ENCODE results near the gene SUSD1. TPM values are rescaled to one million over a fixed set of nuclear protein-coding genes. Genes with fewer than 3 reads are reported as not detected.

SUSD1 gene
- total RNA-seq, 1 donor from 2014 or later, result 41.1 TPM

DNA sequence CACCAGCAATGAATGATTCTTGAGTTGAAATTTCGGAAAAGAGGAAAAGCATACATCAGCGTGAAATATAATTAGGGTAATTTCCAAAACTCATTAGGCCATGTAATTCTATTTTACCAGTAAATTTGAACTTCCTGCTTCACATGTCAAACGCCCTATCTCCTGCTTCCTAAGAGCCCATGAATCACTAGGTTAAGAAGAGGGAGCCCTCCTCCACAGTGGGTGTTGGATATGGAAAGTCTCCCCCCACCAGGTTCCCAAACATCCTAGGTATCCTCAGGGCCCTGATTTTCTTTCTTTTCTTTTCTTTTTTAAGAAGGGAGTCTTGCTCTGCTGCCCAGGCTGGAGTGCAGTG, 115.2 kb downstream of the SUSD1 start:
- Mint-ChIP-seq H3K4me1 (ENCODE audit: low read depth) (no peaks in the 10 kb centered on the region), H3K27me3 (no peaks in the 10 kb centered on the region), H3K36me3 (ENCODE audit: insufficient read depth) (peaks cover 27% of the 10 kb centered on the region), H3K9me3 (ENCODE audit: low read depth) (no peaks in the 10 kb centered on the region), H3K4me3 (ENCODE audit: low read depth) (no peak overlapping the region), H3K27ac (no peak overlapping the region)
- DNase-seq (ENCODE audit: low spot score, unreplicated experiment), result no peak
- TF ChIP-seq, protein P1, sequence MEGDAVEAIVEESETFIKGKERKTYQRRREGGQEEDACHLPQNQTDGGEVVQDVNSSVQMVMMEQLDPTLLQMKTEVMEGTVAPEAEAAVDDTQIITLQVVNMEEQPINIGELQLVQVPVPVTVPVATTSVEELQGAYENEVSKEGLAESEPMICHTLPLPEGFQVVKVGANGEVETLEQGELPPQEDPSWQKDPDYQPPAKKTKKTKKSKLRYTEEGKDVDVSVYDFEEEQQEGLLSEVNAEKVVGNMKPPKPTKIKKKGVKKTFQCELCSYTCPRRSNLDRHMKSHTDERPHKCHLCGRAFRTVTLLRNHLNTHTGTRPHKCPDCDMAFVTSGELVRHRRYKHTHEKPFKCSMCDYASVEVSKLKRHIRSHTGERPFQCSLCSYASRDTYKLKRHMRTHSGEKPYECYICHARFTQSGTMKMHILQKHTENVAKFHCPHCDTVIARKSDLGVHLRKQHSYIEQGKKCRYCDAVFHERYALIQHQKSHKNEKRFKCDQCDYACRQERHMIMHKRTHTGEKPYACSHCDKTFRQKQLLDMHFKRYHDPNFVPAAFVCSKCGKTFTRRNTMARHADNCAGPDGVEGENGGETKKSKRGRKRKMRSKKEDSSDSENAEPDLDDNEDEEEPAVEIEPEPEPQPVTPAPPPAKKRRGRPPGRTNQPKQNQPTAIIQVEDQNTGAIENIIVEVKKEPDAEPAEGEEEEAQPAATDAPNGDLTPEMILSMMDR (IDR thresholded peaks at IDR 0.05; ENCODE audit: unreplicated experiment), result no peak

DNA sequence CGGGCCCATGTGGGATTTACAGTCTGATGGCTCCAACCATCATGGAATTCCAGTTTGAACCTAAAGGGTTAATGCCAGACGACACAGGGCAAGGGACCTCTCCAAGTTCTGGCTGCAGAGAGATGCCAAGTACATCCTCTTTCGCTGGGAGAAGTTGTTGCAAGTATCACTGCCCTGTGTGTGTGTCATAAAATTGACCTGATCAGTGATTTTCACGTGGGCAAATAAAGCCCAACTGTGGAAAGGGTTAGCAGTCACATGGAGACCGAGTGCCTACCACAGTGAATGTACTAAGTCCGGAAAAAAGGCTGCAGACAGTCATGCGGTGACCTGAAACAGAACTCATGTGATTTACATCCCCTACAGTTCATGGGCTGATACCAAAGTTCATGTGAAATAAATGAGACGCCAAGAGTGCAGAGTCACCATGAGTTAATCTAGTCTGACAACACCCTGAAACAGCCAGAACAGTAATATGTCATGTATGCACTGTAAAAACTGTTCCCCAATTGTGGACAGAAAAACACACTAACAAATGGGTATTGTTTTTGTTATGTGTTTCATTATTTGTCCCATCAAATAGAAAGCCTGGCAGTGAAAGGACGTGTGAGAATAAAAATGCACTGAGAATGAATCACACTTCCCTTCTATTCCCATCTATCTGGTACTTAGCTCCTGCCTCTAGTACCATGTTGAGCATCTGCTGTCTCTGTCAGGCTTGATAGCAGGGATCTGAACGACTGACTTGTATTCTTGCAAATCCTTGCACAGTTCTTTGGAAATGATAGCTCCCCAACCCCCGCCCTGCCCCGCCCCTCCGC, 115.7 kb downstream of the SUSD1 start:
- TF ChIP-seq, protein P1 (IDR thresholded peaks at IDR 0.05; ENCODE audit: unreplicated experiment), result no peak
- Mint-ChIP-seq H3K36me3 (ENCODE audit: insufficient read depth) (peaks cover 29% of the 10 kb centered on the region), H3K4me3 (ENCODE audit: low read depth) (no peak overlapping the region), H3K9me3 (ENCODE audit: low read depth) (no peaks in the 10 kb centered on the region), H3K27me3 (no peaks in the 10 kb centered on the region), H3K4me1 (ENCODE audit: low read depth) (no peaks in the 10 kb centered on the region), H3K27ac (no peak overlapping the region)
- no peak for DNase-seq (ENCODE audit: low spot score, unreplicated experiment)

DNA sequence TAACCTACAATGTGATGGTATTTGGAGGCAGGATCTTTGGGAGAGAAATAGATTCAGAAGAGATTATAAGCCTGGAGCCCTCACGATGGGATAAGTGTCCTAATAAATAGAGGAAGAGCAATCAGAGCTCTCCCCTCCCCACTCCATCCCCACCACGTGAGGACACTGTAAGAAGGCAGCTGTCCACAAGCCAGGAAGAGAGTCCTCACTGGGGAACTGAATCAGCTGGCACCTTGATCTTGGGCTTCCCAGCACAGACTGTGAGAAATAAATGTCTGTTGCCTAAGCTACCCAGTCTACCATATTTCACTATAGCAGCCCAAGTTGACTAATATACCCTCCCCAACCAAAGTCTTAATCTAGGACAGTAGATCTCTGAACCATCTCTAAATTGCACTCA, 118.1 kb downstream of the SUSD1 start:
- Mint-ChIP-seq H3K4me3 (ENCODE audit: low read depth) (no peak overlapping the region), H3K27me3 (no peaks in the 10 kb centered on the region), H3K4me1 (ENCODE audit: low read depth) (no peaks in the 10 kb centered on the region), H3K9me3 (ENCODE audit: low read depth) (peaks cover 3% of the 10 kb centered on the region), H3K36me3 (ENCODE audit: insufficient read depth) (peaks cover 32% of the 10 kb centered on the region), H3K27ac (no peak overlapping the region)
- TF ChIP-seq, protein P1 (IDR thresholded peaks at IDR 0.05; ENCODE audit: unreplicated experiment), result no peak
- no peak for DNase-seq (ENCODE audit: low spot score, unreplicated experiment)

DNA sequence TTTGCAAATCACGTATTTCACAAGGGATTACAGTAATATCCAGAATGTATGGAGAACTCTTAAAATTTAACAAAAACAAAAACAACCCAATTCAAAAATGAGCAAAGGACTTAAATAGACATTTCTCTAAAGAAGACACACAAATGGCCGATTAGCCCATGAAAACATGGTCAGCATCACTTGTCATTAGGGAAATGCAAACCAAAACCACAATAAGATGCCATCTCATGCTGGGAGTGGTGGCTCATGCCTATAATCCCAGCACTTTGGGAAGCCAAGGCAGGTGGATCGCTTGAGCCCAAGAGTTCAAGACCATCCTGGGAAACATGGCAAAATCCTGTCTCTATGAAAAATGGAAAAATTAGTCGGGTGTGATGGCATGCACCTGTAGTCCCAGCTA, 120.2 kb downstream of the SUSD1 start:
- Mint-ChIP-seq H3K9me3 (ENCODE audit: low read depth) (peaks cover 3% of the 10 kb centered on the region), H3K4me1 (ENCODE audit: low read depth) (no peaks in the 10 kb centered on the region), H3K27me3 (no peaks in the 10 kb centered on the region), H3K36me3 (ENCODE audit: insufficient read depth) (peaks cover 37% of the 10 kb centered on the region), H3K4me3 (ENCODE audit: low read depth) (no peak overlapping the region), H3K27ac (no peak overlapping the region)
- no peak for DNase-seq (ENCODE audit: low spot score, unreplicated experiment)
- TF ChIP-seq, protein P1 (IDR thresholded peaks at IDR 0.05; ENCODE audit: unreplicated experiment), result no peak

DNA sequence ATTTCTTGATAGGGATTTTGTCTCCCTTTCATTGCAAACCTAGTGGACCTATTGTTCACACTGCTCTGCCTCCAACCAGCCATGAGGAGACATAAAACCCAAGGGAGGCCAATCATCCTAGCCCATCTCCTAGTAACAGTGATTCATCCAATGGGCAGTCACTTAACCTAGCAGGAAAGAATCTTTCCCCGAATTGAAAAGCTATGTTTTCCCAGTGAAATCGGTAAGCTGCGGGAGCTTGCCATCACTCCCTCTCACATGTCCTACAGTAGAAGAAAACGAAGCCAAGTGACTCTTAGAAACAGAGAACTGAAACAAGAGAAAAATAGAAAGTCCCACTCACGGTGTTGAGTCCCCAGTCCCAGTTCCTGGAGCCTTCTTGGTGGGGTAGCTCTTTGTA, 123.3 kb downstream of the SUSD1 start:
- Mint-ChIP-seq H3K27me3 (no peaks in the 10 kb centered on the region), H3K9me3 (ENCODE audit: low read depth) (peaks cover 3% of the 10 kb centered on the region)

More for the DNA sequence above, 123.3 kb downstream of the SUSD1 start:
- Mint-ChIP-seq H3K4me3 (ENCODE audit: low read depth) (no peak overlapping the region), H3K4me1 (ENCODE audit: low read depth) (no peaks in the 10 kb centered on the region), H3K36me3 (ENCODE audit: insufficient read depth) (peaks cover 38% of the 10 kb centered on the region), H3K27ac (no peak overlapping the region)
- no peak for DNase-seq (ENCODE audit: low spot score, unreplicated experiment)
- TF ChIP-seq, protein P1 (IDR thresholded peaks at IDR 0.05; ENCODE audit: unreplicated experiment), result no peak

All from progenitor cell of endocrine pancreas (in vitro differentiated cells).